ENCODE results near the gene PIK3C2G. TPM values are rescaled to one million over a fixed set of nuclear protein-coding genes. Genes with fewer than 3 reads are reported as not detected.

Gene PIK3C2G
- total RNA-seq, 2 experiments from 2014 or later = not detected

DNA sequence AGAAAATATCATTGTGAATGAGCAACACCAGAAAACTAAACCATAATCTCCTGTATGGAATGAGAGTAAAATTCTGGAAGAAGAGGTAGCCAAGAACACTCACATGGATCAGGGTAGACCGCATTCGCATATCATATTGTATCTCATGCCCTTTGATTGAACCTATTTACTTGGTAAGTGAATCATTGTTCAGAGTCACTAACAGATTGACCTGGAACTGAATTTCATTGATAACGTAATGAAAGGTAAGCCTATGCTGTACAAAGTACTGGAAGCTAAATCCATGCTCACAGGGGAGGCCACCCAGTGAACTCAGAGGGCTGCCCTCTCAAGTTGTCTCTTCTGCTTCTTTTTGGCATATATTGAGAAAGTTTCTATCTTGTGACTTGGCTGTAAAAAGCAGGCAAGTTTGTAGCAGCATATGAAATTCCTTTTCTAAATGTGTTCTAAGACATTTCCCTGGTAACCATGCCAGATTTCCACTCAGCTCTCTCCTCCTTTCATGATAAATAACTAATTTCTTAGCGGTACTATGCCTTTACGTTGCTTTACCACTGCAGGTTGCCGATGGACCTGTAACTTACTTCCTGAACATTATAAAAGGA is 385.1 kb downstream of the PIK3C2G start:
- no peaks in the 10 kb centered on the region for H3K9me3 Mint-ChIP-seq (ENCODE audit: insufficient read depth)
- no peaks in the 10 kb centered on the region for H3K27me3 Mint-ChIP-seq (ENCODE audit: low read depth)
- ChIA-PET POLR2A (no interaction called here), CTCF (no interaction called here)
- no peak for DNase-seq
- H3K4me3 Mint-ChIP-seq = no peak overlapping the region
- H3K4me1 Mint-ChIP-seq (ENCODE audit: low read depth) = no peaks in the 10 kb centered on the region
- H3K27ac Mint-ChIP-seq = no peak overlapping the region
- ATAC-seq = no peak
- no peaks in the 10 kb centered on the region for H3K36me3 Mint-ChIP-seq (ENCODE audit: low read depth)

DNA sequence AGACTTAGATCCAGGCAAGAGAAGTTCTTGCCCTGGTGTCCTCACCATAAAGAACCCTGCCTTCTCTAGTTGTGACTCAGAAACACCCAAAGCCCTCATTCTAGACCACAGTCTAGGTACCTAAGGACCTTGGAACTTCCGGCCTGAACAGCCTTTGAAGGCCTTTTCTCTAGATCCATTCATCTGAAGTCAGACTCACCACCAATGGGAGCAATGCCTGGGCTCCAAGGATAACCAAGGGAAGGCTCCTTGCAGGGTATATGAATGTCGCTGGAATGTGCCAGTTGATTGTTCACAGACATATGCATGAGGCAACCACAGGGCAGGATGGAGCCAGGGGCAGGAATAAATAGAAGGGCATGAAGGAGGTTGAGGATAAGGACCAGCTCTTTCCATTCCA is 390.2 kb downstream of the PIK3C2G start:
- ATAC-seq = no peak
- ChIA-PET POLR2A (no interaction called here), CTCF (no interaction called here)
- Mint-ChIP-seq H3K9me3 (ENCODE audit: insufficient read depth) (peaks cover 2% of the 10 kb centered on the region), H3K27ac (no peak overlapping the region), H3K4me3 (no peak overlapping the region), H3K27me3 (ENCODE audit: low read depth) (no peaks in the 10 kb centered on the region), H3K4me1 (ENCODE audit: low read depth) (no peaks in the 10 kb centered on the region), H3K36me3 (ENCODE audit: low read depth) (no peaks in the 10 kb centered on the region)
- no peak for DNase-seq

DNA sequence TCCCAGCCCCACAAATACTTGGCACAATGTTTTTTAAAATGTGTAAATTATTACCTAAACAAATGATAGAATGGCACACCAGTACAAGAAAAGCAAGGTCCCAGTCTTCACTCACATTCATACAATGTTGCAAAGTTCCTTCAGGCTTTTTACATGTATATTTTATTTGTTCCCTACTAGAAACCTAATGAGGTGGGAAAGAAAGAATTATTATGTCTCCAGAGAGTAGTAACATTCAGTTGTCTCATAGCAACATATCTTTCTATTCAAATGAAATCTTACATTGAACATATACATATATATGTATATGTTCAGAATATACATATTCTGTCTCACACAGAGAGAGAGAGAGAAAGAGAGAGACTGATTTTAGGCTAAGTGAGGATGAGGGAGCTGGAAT is 391.3 kb downstream of the PIK3C2G start:
- ATAC-seq (no peak), DNase-seq (no peak)
- Mint-ChIP-seq H3K27me3 (ENCODE audit: low read depth) (no peaks in the 10 kb centered on the region), H3K36me3 (ENCODE audit: low read depth) (no peaks in the 10 kb centered on the region), H3K4me1 (ENCODE audit: low read depth) (no peaks in the 10 kb centered on the region), H3K27ac (no peak overlapping the region), H3K4me3 (no peak overlapping the region), H3K9me3 (ENCODE audit: insufficient read depth) (peaks cover 7% of the 10 kb centered on the region)
- ChIA-PET CTCF (no interaction called here), POLR2A (no interaction called here)

DNA sequence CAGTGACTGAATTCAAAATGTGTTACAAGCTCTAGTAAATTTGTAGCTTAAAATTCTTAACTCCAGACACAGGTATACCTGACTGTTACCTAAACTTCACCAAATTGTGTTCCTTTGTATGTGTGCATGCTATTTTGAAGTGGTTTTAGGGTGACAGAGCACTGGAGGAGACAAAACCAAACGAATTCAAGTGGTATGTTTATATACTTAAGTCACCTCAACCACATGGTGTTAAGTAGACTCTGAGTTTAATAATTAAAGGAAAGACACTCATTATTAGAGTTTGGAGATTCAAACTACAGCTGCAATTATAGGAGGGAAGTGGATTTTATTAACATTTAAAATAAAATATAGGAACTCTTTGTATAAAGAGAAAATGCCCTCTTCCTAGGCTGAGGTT is 392.1 kb downstream of the PIK3C2G start:
- CTCF ChIA-PET = no interaction called here
- POLR2A ChIA-PET = no interaction called here
- H3K36me3 Mint-ChIP-seq (ENCODE audit: low read depth) = no peaks in the 10 kb centered on the region
- DNase-seq (no peak), ATAC-seq (no peak)
- H3K4me1 Mint-ChIP-seq (ENCODE audit: low read depth) = no peaks in the 10 kb centered on the region
- H3K4me3 Mint-ChIP-seq = no peak overlapping the region
- H3K27me3 Mint-ChIP-seq (ENCODE audit: low read depth) = no peaks in the 10 kb centered on the region
- H3K9me3 Mint-ChIP-seq (ENCODE audit: insufficient read depth) = peaks cover 7% of the 10 kb centered on the region
- H3K27ac Mint-ChIP-seq = no peak overlapping the region

DNA sequence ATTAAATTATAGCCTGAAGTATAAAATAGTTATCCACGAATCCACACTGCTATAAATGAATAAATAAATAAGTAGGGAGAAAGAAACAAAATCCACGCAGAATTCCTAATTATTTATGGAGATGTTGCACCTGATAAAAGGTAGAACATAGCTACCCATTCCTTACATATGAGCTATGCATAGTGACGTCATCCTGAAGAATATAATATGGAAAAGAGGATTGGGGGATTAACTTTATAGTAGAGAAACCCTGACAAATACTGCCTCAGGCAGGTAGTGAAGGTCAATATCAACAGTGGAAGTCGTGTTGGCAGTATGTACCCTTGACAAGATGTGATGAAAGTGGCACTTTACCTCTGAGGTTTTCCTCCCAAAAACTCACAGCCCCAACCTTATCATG is 394.0 kb downstream of the PIK3C2G start:
- H3K36me3 Mint-ChIP-seq (ENCODE audit: low read depth) = no peaks in the 10 kb centered on the region
- no peaks in the 10 kb centered on the region for H3K27me3 Mint-ChIP-seq (ENCODE audit: low read depth)
- no peaks in the 10 kb centered on the region for H3K4me1 Mint-ChIP-seq (ENCODE audit: low read depth)
- CTCF ChIA-PET = no interaction called here
- ATAC-seq = no peak
- POLR2A ChIA-PET = interaction anchor here (0.6 kb wide), 1 partner anchor 17 kb away, joined by 3 read pairs; no protein-coding TSS in a partner anchor
- no peak overlapping the region for H3K4me3 Mint-ChIP-seq
- H3K9me3 Mint-ChIP-seq (ENCODE audit: insufficient read depth) = peaks cover 7% of the 10 kb centered on the region
- H3K27ac Mint-ChIP-seq = no peak overlapping the region
- no peak for DNase-seq

DNA sequence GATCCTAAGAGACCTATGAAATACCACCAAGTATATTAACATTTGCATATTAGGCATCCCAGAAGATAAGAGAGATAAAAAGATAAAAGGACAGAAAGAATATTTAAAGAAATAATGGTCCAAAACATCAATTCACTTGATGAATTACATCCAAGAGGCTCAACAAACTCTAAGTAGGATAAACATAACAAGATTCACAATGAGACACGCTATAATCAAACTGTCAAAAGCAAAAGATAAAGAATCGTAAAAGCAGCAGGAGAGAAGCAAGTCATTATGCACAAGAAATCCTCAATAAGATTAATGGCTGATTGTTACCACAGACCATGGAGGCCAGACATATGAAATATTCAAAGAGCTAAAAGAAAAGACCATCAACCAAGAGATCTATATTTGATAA is 396.9 kb downstream of the PIK3C2G start:
- H3K27me3 Mint-ChIP-seq (ENCODE audit: low read depth) = no peaks in the 10 kb centered on the region
- H3K4me1 Mint-ChIP-seq (ENCODE audit: low read depth) = no peaks in the 10 kb centered on the region
- ChIA-PET POLR2A (no interaction called here), CTCF (no interaction called here)
- ATAC-seq (no peak), DNase-seq (no peak)
- H3K9me3 Mint-ChIP-seq (ENCODE audit: insufficient read depth) = peaks cover 7% of the 10 kb centered on the region
- no peak overlapping the region for H3K4me3 Mint-ChIP-seq
- H3K36me3 Mint-ChIP-seq (ENCODE audit: low read depth) = no peaks in the 10 kb centered on the region
- no peak overlapping the region for H3K27ac Mint-ChIP-seq

DNA sequence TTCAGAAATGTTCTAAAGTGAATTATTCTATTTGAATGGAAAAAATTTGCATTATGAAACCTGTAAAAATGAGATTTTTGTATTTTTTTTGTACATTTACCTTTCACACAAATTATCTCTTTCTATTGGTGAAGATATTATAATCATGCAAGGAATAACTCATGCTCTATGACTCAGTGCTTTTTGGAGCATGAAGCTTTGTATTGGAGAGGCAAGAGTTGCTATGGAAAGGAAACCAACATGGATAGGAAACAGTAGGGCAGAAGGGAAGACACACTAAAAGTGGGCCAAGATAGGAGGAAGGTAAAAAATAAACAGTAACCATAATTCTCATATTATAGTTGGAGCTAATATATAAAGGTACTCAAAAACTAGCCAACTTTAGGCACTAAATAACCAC is 397.5 kb downstream of the PIK3C2G start:
- ATAC-seq (no peak), DNase-seq (no peak)
- Mint-ChIP-seq H3K36me3 (ENCODE audit: low read depth) (no peaks in the 10 kb centered on the region), H3K9me3 (ENCODE audit: insufficient read depth) (peaks cover 7% of the 10 kb centered on the region), H3K4me3 (no peak overlapping the region), H3K4me1 (ENCODE audit: low read depth) (no peaks in the 10 kb centered on the region), H3K27ac (no peak overlapping the region), H3K27me3 (ENCODE audit: low read depth) (no peaks in the 10 kb centered on the region)
- CTCF ChIA-PET = no interaction called here
- POLR2A ChIA-PET = no interaction called here

DNA sequence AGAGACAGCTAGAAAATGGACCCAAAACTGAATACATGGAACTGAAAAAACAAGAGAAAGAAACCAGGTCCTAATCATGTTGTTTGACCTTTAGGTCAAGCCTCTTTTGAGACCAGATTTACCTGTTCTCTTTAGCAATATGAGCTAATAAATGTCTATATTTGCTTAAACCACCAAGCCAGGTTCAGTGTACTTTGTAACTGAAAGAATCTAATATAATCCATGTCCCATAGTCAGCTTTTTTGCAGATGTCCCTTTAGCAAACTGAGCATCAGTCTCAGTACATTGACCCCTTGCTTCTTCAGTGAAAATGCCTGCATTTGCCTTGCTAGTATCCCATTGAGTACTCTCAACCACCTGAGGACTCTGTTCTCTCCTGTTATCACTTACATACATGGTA is 414.8 kb downstream of the PIK3C2G start:
- ATAC-seq (no peak), DNase-seq (no peak)
- Mint-ChIP-seq H3K4me1 (ENCODE audit: low read depth) (no peaks in the 10 kb centered on the region), H3K36me3 (ENCODE audit: low read depth) (no peaks in the 10 kb centered on the region), H3K4me3 (no peak overlapping the region), H3K27ac (no peak overlapping the region), H3K27me3 (ENCODE audit: low read depth) (no peaks in the 10 kb centered on the region), H3K9me3 (ENCODE audit: insufficient read depth) (peaks cover 6% of the 10 kb centered on the region)
- POLR2A ChIA-PET = no interaction called here
- CTCF ChIA-PET = no interaction called here

DNA sequence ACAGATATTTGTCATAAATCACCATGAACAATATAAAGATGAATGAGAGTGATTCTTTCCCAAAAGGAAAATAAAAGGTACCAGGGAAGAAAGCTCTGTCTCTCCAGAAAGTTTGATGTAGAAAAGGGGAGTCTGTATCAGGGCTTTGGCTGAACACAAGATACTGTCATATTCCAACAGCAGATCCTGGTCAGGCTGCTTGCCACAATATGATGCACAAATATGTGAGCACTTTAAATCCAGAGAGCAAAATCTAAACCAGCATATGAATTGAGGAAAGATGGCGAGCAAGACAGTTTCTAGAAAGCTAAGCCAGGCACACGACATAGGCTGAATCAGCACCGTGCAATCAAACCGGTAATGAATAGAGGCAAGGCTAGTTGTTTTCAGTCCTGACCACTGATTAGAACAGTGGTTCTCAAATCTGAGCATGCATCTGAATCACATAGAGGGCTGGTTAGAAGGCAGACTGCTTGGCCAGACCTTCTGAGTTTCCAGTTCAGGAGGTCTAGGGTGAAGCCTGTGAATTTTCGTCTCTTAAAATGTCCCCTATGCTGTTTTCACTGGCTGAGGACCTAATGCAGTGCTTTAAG is 415.8 kb downstream of the PIK3C2G start:
- Mint-ChIP-seq H3K4me3 (no peak overlapping the region), H3K9me3 (ENCODE audit: insufficient read depth) (peaks cover 6% of the 10 kb centered on the region), H3K4me1 (ENCODE audit: low read depth) (no peaks in the 10 kb centered on the region), H3K27ac (no peak overlapping the region), H3K27me3 (ENCODE audit: low read depth) (no peaks in the 10 kb centered on the region), H3K36me3 (ENCODE audit: low read depth) (no peaks in the 10 kb centered on the region)
- POLR2A ChIA-PET = no interaction called here
- ATAC-seq (no peak), DNase-seq (no peak)
- CTCF ChIA-PET = no interaction called here

DNA sequence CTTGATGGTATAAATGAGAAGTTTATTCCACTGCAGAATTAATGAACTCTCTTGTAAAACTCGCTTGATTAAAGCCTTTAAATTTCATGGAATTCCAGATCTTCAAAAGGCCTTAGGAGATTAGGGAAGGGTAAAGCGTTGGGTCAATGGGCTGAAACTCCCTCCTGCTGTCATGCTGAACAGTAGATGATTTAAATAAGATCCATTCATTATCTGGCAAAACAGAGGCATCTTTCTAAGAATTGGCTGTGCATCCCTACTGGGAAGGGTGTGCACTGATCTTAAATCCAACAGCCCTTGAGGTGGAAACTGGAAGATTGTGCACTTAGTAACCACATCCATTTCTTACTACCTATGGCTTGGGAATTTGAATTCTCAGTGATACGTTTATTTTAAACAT is 420.5 kb downstream of the PIK3C2G start:
- H3K9me3 Mint-ChIP-seq (ENCODE audit: insufficient read depth) = peaks cover 6% of the 10 kb centered on the region
- H3K27ac Mint-ChIP-seq = no peak overlapping the region
- H3K4me3 Mint-ChIP-seq = no peak overlapping the region
- H3K27me3 Mint-ChIP-seq (ENCODE audit: low read depth) = no peaks in the 10 kb centered on the region
- no peak for DNase-seq
- ChIA-PET CTCF (no interaction called here), POLR2A (no interaction called here)
- no peaks in the 10 kb centered on the region for H3K4me1 Mint-ChIP-seq (ENCODE audit: low read depth)
- no peak for ATAC-seq
- no peaks in the 10 kb centered on the region for H3K36me3 Mint-ChIP-seq (ENCODE audit: low read depth)

DNA sequence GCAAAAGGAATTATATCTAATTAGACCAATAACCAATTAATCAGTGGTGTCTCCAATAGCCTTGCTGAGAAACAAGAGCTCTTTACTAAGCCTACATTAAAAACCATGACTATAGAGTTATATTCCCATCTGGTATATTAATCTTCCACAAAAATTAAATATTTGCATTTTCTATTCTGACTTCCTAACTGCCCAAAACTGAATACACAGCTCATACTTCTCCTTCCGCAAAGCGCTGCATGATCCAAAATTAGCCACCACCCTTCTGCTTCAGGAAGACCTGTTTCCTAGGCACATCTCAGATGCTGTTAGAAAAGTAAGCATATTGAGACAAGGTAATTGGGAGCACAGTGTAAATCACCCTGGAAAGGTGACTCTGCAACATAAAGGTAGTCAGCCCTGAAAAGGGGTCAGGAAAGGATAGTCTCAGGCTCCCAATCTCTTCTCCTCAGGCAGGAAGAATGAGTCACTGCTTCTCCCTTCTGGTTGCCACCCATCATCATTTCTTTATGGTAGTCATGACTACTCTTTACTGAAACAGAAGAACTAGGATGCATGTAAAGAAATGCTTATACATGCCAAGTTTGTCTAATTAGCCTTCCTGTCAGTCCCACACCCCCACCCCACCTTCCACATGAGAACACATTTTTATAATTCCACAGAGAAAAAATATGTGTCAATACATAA is 422.2 kb downstream of the PIK3C2G start:
- no peak overlapping the region for H3K27ac Mint-ChIP-seq
- H3K27me3 Mint-ChIP-seq (ENCODE audit: low read depth) = no peaks in the 10 kb centered on the region
- ATAC-seq (no peak), DNase-seq (no peak)
- CTCF ChIA-PET = interaction anchor here (1.4 kb wide), 1 partner anchor 9 kb away, joined by 3 read pairs; no protein-coding TSS in a partner anchor
- no peak overlapping the region for H3K4me3 Mint-ChIP-seq
- POLR2A ChIA-PET = no interaction called here
- no peaks in the 10 kb centered on the region for H3K36me3 Mint-ChIP-seq (ENCODE audit: low read depth)
- H3K9me3 Mint-ChIP-seq (ENCODE audit: insufficient read depth) = peaks cover 6% of the 10 kb centered on the region
- H3K4me1 Mint-ChIP-seq (ENCODE audit: low read depth) = no peaks in the 10 kb centered on the region

DNA sequence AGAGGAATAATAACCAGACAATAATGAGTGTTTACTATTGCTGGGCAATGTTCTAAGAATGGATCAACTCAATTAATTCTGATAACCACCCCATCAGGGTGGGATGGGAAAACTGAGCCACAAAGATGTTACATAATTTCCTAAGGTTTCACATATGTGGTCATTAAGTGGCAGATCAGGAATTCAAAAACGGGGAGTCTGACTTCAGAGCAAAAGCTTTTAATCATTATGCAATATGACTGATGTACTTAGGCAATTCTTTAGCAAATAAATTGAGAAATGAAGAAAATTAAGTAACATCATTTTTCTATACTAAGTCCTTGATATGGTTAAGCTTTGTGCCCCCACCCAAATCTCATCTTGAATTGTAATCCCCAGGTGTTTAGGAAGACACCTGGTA is 423.1 kb downstream of the PIK3C2G start:
- CTCF ChIA-PET = no interaction called here

DNA sequence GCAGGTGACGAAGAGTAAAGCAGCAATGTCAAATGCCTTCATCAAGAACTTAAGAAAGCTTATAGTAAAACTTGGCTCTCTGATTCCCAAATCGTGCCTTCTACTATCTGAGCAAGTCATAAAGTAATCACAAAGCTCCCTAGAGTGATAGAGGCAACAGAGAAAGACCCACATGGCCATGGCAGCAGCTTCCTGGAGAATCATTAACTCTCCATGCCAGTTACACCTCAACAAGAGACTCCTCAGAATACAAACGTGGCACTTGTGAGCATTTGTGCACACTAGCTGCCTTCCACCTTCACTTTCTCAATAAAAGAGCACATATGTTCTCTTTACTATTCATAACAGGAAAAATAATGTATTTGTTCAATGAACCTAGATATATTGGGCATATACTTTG is 428.5 kb downstream of the PIK3C2G start:
- Mint-ChIP-seq H3K27ac (no peak overlapping the region), H3K36me3 (ENCODE audit: low read depth) (no peaks in the 10 kb centered on the region), H3K9me3 (ENCODE audit: insufficient read depth) (peaks cover 8% of the 10 kb centered on the region), H3K4me1 (ENCODE audit: low read depth) (no peaks in the 10 kb centered on the region), H3K27me3 (ENCODE audit: low read depth) (no peaks in the 10 kb centered on the region), H3K4me3 (no peak overlapping the region)
- DNase-seq = no peak
- ChIA-PET CTCF (no interaction called here), POLR2A (no interaction called here)
- no peak for ATAC-seq

More for the DNA sequence above, 423.1 kb downstream of the PIK3C2G start:
- Mint-ChIP-seq H3K36me3 (ENCODE audit: low read depth) (no peaks in the 10 kb centered on the region), H3K4me1 (ENCODE audit: low read depth) (no peaks in the 10 kb centered on the region), H3K27ac (no peak overlapping the region), H3K4me3 (no peak overlapping the region), H3K9me3 (ENCODE audit: insufficient read depth) (peaks cover 6% of the 10 kb centered on the region), H3K27me3 (ENCODE audit: low read depth) (no peaks in the 10 kb centered on the region)
- no peak for DNase-seq
- POLR2A ChIA-PET = no interaction called here
- ATAC-seq = no peak

All from activated CD8-positive, alpha-beta T cell treated with anti-CD3 and anti-CD28 coated beads, Interleukin-2, amount 10 ng/mL, durations not matched to agents 7 days and 5 days (primary cell).